SU-DHL-6 (cell line): Measurements from ENCODE around the gene GON4L.
"Not testable (repeated sequence)": the region's sequence is repeated elsewhere in the genome, so short reads cannot be mapped to it uniquely, and the experiment has no call there.

Source experiments
- H2AFZ ChIP-seq: fragments of 200-600 bp; sonication (generic); 2 replicates; pipeline ENCODE4 v1.6.1; 2014; ENCODE audit warnings: low read depth, mild to moderate bottlenecking, moderate library complexity, mixed read lengths, antibody characterized with exemption, low read length; ENCODE audit not compliant: severe bottlenecking
- H3F3A ChIP-seq: fragments of 200-600 bp; shearing (Covaris generic); 2 replicates; pipeline ENCODE4 v1.6.0; 2016; ENCODE audit warnings: antibody characterized with exemption, mild to moderate bottlenecking; ENCODE audit not compliant: insufficient read depth
- H3K27ac ChIP-seq: fragments of 200-600 bp; sonication (generic); 2 replicates; pipeline ENCODE4 v1.5.1; 2016; ENCODE audit warnings: low read depth, mild to moderate bottlenecking, low read length, moderate library complexity, mixed read lengths
- H3K27me3 ChIP-seq: fragments of 200-600 bp; sonication (generic), shearing (Covaris generic); 2 replicates; pipeline ENCODE4 v1.6.0; 2014; ENCODE audit warnings: mild to moderate bottlenecking, low read length
- H3K36me3 ChIP-seq: fragments of 200-600 bp; sonication (generic); 2 replicates; pipeline ENCODE4 v1.6.1; 2014; ENCODE audit warnings: mild to moderate bottlenecking, low read length, mixed read lengths
- H3K4me2 ChIP-seq: fragments of 300-600, 200-600 bp; shearing (Covaris generic), sonication (generic); 2 replicates; pipeline ENCODE4 v1.6.0; 2014; ENCODE audit warnings: low read length, low read depth, mild to moderate bottlenecking; ENCODE audit not compliant: poor library complexity, severe bottlenecking
- H3K4me3 ChIP-seq: fragments of 200-600 bp; sonication (generic); 2 replicates; pipeline ENCODE4 v1.5.1; 2014; ENCODE audit warnings: antibody characterized with exemption, low read length, mild to moderate bottlenecking, mixed read lengths; ENCODE audit not compliant: insufficient read depth, poor library complexity, severe bottlenecking
- H3K79me2 ChIP-seq: fragments of 200-600 bp; sonication (generic); 2 replicates; pipeline ENCODE4 v1.6.1; 2014; ENCODE audit warnings: mild to moderate bottlenecking, low read length, moderate library complexity; ENCODE audit not compliant: insufficient read depth
- H3K9ac ChIP-seq: fragments of 200-600 bp; sonication (generic); 2 replicates; pipeline ENCODE4 v1.7.0; 2014; ENCODE audit warnings: mild to moderate bottlenecking, low read length
- H3K9me2 ChIP-seq: fragments of 200-600 bp; sonication (generic); replicated peaks from 2 replicates; pipeline ENCODE4 v1.6.1; 2014; ENCODE audit warnings: low read length; ENCODE audit not compliant: insufficient read depth
- H3K9me3 ChIP-seq: fragments of 200-600 bp; sonication (generic); 2 replicates; pipeline ENCODE4 v1.6.1; 2014; ENCODE audit warnings: low read length, mixed read lengths; ENCODE audit not compliant: insufficient read depth
- H4K20me1 ChIP-seq: fragments of 200-600 bp; sonication (generic); 2 replicates; pipeline ENCODE4 v1.6.1; 2014; ENCODE audit warnings: low read depth, mild to moderate bottlenecking, antibody characterized with exemption, low read length, moderate library complexity, mixed read lengths
- CTCF ChIP-seq: fragments of 200-600 bp; sonication (generic); IDR thresholded peaks from one replicate; pipeline ENCODE4 v1.5.1; 2017; ENCODE audit warnings: antibody characterized with exemption, mild to moderate bottlenecking, low read length, moderate library complexity; ENCODE audit not compliant: insufficient read depth, poor library complexity, severe bottlenecking
- EZH2phosphoT487 ChIP-seq: fragments of 200-600 bp; sonication (generic), shearing (Covaris generic); conservative IDR thresholded peaks from 2 replicates; pipeline ENCODE4 v1.6.1; 2018; ENCODE audit warnings: mild to moderate bottlenecking, antibody characterized with exemption, low read length, moderate library complexity, mixed read lengths

The GON4L gene

GRCh38 chr1:155840386-155840785, 16.6 kb downstream of the GON4L start:
- H3F3A ChIP-seq, result no peaks in the 10 kb centered on the region
- TF ChIP-seq EZH2phosphoT487 (no peak), CTCF (no peak)
- H3K4me2 ChIP-seq, result no peak overlapping the region
- H3K9ac ChIP-seq, result no peak overlapping the region
- H3K9me2 ChIP-seq, result no peaks in the 10 kb centered on the region
- H2AFZ ChIP-seq, result no peak overlapping the region
- H3K27me3 ChIP-seq, result no peaks in the 10 kb centered on the region
- H3K9me3 ChIP-seq, result no peaks in the 10 kb centered on the region
- H3K4me3 ChIP-seq, result no peak overlapping the region
- H3K79me2 ChIP-seq, result peaks cover 77% of the 10 kb centered on the region
- H4K20me1 ChIP-seq, result no peaks in the 10 kb centered on the region
- no peak overlapping the region for H3K27ac ChIP-seq
- H3K36me3 ChIP-seq, result no peaks in the 10 kb centered on the region; the same call in 1 of the 2 replicates

GRCh38 chr1:155835548-155835947, 21.5 kb downstream of the GON4L start:
- H3K79me2 ChIP-seq, result peaks cover 45% of the 10 kb centered on the region
- TF ChIP-seq EZH2phosphoT487, result no peak
- no peak for TF ChIP-seq CTCF
- H3K27me3 ChIP-seq, result no peaks in the 10 kb centered on the region
- no peak overlapping the region for H3K9ac ChIP-seq
- H3K9me3 ChIP-seq, result no peaks in the 10 kb centered on the region
- no peaks in the 10 kb centered on the region for H4K20me1 ChIP-seq
- no peak overlapping the region for H3K4me3 ChIP-seq
- peaks cover 20% of the 10 kb centered on the region for H3F3A ChIP-seq
- no peak overlapping the region for H3K4me2 ChIP-seq
- H3K27ac ChIP-seq, result no peak overlapping the region
- no peaks in the 10 kb centered on the region for H3K9me2 ChIP-seq
- peaks cover 4% of the 10 kb centered on the region; the same call in 1 of the 2 replicates for H3K36me3 ChIP-seq
- H2AFZ ChIP-seq, result no peak overlapping the region

- peaks cover 20% of the 10 kb centered on the region for H3F3A ChIP-seq
- not testable (repeated sequence) for H4K20me1 ChIP-seq, H3K9me2 ChIP-seq, H3K4me3 ChIP-seq, H3K27ac ChIP-seq, H3K9ac ChIP-seq, H3K27me3 ChIP-seq, H3K9me3 ChIP-seq, H3K4me2 ChIP-seq, H3K36me3 ChIP-seq, H2AFZ ChIP-seq
- H3K79me2 ChIP-seq, result peaks cover 40% of the 10 kb centered on the region
Measured at GRCh38 chr1:155834927-155835399, 22.1 kb downstream of the GON4L start.

GRCh38 chr1:155834296-155834926, 22.6 kb downstream of the GON4L start:
- Histone ChIP-seq H3K9me3 (no peaks in the 10 kb centered on the region), H3K4me3 (no peak overlapping the region), H4K20me1 (no peaks in the 10 kb centered on the region), H3K79me2 (peaks cover 39% of the 10 kb centered on the region), H3F3A (peaks cover 24% of the 10 kb centered on the region), H3K36me3 (peaks cover 4% of the 10 kb centered on the region; the same call in 1 of the 2 replicates), H3K9ac (peak overlapping the region; percentile 31; the same call in 1 of the 2 replicates), H3K27ac (peak overlapping the region; percentile 87), H3K27me3 (no peaks in the 10 kb centered on the region), H3K4me2 (peak overlapping the region; percentile 41), H3K9me2 (no peaks in the 10 kb centered on the region), H2AFZ (no peak overlapping the region)
- no peak for TF ChIP-seq CTCF
- TF ChIP-seq EZH2phosphoT487, result no peak
